HepG2 (cell line): Measurements from ENCODE around the gene SAP25. TPM values are rescaled to one million over a fixed set of nuclear protein-coding genes. Genes with fewer than 3 reads are reported as not detected.
A peak's percentile ranks its signal among the peaks of the same experiment; 100 is the strongest.

ENCODE experiments used
- EZH2 ChIP-seq: conservative IDR thresholded peaks from 2 replicates; pipeline ENCODE4 v1.6.1; 2012; ENCODE audit warnings: mild to moderate bottlenecking, low read depth, low read length, moderate library complexity
- HDAC2 ChIP-seq: sonication (generic); formaldehyde crosslinking; IDR thresholded peaks from 2 replicates; pipeline ENCODE4 v1.4.0; 2020; ENCODE audit warnings: missing genetic modification reagents
- KDM6A ChIP-seq: IDR thresholded peaks from 2 replicates; pipeline ENCODE4 v1.6.1; 2016; ENCODE audit warnings: low read depth
- KLF16 ChIP-seq, 2 experiments: sonication (generic) in 1 of 2; formaldehyde crosslinking in 1 of 2; IDR thresholded peaks; 2 replicates each; pipeline versions ENCODE4 v1.6.1 to v1.8.0; 2016 to 2023; ENCODE audit warnings: missing genetic modification reagents in 2 of 2, missing compliant biosample characterization in 1 of 2
- NFYC ChIP-seq: IDR thresholded peaks from 2 replicates; pipeline ENCODE4 v1.6.1; 2016; ENCODE audit warnings: missing genetic modification reagents, missing compliant biosample characterization
- TEF ChIP-seq: sonication (generic); formaldehyde crosslinking; IDR thresholded peaks from 2 replicates; pipeline ENCODE4 v1.5.0; 2020; ENCODE audit warnings: missing genetic modification reagents
- TFE3 ChIP-seq: IDR thresholded peaks from 2 replicates; pipeline ENCODE4 v1.6.1; 2016
- ZBTB43 ChIP-seq: sonication (generic); formaldehyde crosslinking; conservative IDR thresholded peaks from 2 replicates; pipeline ENCODE4 v1.4.0; 2020; ENCODE audit warnings: missing genetic modification reagents
- ZMAT5 ChIP-seq: sonication (generic); formaldehyde crosslinking; IDR thresholded peaks from 2 replicates; pipeline ENCODE4 v1.5.0; 2020; ENCODE audit warnings: mild to moderate bottlenecking, low read depth, missing genetic modification reagents, borderline replicate concordance
- ZMYM3 ChIP-seq: sonication (generic); formaldehyde crosslinking; IDR thresholded peaks from 2 replicates; pipeline ENCODE4 v1.5.1; 2020; ENCODE audit warnings: mild to moderate bottlenecking, missing genetic modification reagents
- ZNF562 ChIP-seq: sonication (generic); formaldehyde crosslinking; IDR thresholded peaks from 2 replicates; pipeline ENCODE4 v1.8.0; 2022; ENCODE audit warnings: missing genetic modification reagents, borderline replicate concordance
- ZNF883 ChIP-seq: sonication (generic); formaldehyde crosslinking; IDR thresholded peaks from 2 replicates; pipeline ENCODE4 v1.5.1; 2020; ENCODE audit warnings: mild to moderate bottlenecking, missing genetic modification reagents; ENCODE audit errors: not compliant biosample characterization
- polyA plus RNA-seq, 8 experiments: library from polyadenylated mRNA; depleted of rRNA in 3 of 8; stranded (reverse) in 7 of 8; unstranded in 1 of 8; fragments of >200 nt; fragmentation: Illumina TruSeq in 4 of 8; extraction: Trizol in 4 of 8; gene quantifications; 2 replicates each; pipeline versions ENCODE4 v1.2.1 to v1.2.3, GENCODE V29; 2011 to 2016; ENCODE audit warnings: low read depth in 4 of 8, missing spikeins in 1 of 8, mixed read lengths in 1 of 8; ENCODE audit not compliant: insufficient read depth in 1 of 8
- total RNA-seq, 5 experiments: library from RNA; depleted of rRNA; stranded (reverse); fragments of >200 nt; fragmentation: Illumina TruSeq; extraction: Trizol; gene quantifications; 2 replicates each; pipeline ENCODE4 v1.2.3, GENCODE V29; 2016; ENCODE audit warnings: low read depth in 1 of 5
- TF ChIP-seq, protein P1 (sequence below): sonication (generic); formaldehyde crosslinking; conservative IDR thresholded peaks from 2 replicates; pipeline ENCODE4 v1.5.0; 2020; ENCODE audit warnings: missing genetic modification reagents
- TF ChIP-seq, protein P2 (sequence below): sonication (generic); formaldehyde crosslinking; IDR thresholded peaks from 2 replicates; pipeline ENCODE4 v1.5.0; 2020; ENCODE audit warnings: missing genetic modification reagents
- TF ChIP-seq, protein P3 (sequence below): sonication (generic); formaldehyde crosslinking; IDR thresholded peaks from 2 replicates; pipeline ENCODE4 v1.4.0; 2020; ENCODE audit warnings: mild to moderate bottlenecking, missing genetic modification reagents
- TF ChIP-seq, protein P4 (sequence below): sonication (generic); formaldehyde crosslinking; IDR thresholded peaks from 2 replicates; pipeline ENCODE4 v1.5.0; 2020; ENCODE audit warnings: mild to moderate bottlenecking, missing genetic modification reagents
- TF ChIP-seq, protein P5 (sequence below): sonication (generic); formaldehyde crosslinking; IDR thresholded peaks from 2 replicates; pipeline ENCODE4 v1.5.0; 2020; ENCODE audit warnings: missing genetic modification reagents, mild to moderate bottlenecking, borderline replicate concordance

Gene SAP25
- total and polyA plus RNA-seq, 2 of the 13 experiments (the other 11 are each of a cell fraction or from before 2014, with no cell fraction given), result 0.15 to 0.20 TPM

DNA sequence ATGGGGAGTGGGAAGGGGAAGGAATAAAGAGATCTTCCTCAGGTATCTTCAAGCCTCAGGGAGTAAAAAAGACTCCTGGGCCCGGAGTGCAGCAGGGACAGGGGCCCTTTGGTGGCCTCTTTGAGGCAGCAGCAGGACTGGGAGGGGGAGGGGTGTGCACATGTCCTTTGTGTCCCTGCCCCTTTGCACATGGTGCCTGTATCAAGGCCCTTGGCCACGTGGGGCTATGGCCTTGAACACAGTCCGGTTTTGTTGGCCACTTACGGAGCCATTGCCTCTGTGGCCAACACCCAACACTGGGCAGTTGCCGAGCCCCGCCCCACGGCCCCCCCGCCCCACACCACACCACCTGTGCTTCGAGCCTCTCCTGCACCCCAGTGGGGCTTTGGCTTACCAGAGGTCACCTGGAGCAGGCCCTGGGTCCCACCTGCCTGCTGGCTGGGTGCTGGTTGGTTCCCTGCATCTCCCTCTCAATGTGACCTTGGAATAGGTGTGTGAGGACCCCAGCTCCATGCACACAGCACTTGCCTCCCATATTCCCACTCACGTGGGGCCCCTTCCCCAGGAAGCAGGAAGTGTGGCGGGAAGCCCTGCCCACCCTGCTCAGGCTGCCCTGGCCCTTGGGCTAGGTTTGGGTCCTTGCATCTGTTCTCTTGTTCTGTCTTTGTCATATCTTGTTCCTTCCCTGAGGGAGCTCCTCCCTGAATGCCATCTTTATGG lies 5.4 kb downstream of the SAP25 start (continued):
- TF ChIP-seq TEF (no peak), HDAC2 (peak; percentile 61), NFYC (no peak; the same call in 1 of the 2 replicates), TFE3 (CRISPR knock-in tag) (peak; percentile 96), KLF16 (CRISPR knock-in tag; IDR thresholded peaks at IDR 0.05) (peak; percentile 42 to 66; a peak in 2 of 4 replicates), ZMAT5 (peak; percentile 79; the same call in 1 of the 2 replicates), ZMYM3 (no peak; the same call in 1 of the 2 replicates), ZNF562 (CRISPR knock-in tag) (peak; percentile 56; the same call in 1 of the 2 replicates), ZNF883 (no peak), ZBTB43 (CRISPR knock-in tag) (no peak; the same call in 1 of the 2 replicates), EZH2 (no peak), KDM6A (peak; percentile 85; the same call in 1 of the 2 replicates)
- TF ChIP-seq, protein P1, sequence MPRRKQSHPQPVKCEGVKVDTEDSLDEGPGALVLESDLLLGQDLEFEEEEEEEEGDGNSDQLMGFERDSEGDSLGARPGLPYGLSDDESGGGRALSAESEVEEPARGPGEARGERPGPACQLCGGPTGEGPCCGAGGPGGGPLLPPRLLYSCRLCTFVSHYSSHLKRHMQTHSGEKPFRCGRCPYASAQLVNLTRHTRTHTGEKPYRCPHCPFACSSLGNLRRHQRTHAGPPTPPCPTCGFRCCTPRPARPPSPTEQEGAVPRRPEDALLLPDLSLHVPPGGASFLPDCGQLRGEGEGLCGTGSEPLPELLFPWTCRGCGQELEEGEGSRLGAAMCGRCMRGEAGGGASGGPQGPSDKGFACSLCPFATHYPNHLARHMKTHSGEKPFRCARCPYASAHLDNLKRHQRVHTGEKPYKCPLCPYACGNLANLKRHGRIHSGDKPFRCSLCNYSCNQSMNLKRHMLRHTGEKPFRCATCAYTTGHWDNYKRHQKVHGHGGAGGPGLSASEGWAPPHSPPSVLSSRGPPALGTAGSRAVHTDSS (CRISPR knock-in tag), result peak; percentile 94; the same call in 1 of the 2 replicates
- TF ChIP-seq, protein P2, sequence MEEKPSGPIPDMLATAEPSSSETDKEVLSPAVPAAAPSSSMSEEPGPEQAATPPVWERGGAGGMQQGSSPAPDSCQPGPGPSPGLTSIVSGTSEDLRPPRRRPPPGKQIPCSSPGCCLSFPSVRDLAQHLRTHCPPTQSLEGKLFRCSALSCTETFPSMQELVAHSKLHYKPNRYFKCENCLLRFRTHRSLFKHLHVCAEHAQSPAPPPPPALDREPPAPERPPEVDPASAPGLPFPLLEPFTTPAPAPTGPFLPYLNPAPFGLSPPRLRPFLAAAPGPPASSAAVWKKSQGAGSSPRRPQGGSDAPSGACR (CRISPR knock-in tag), result no peak
- TF ChIP-seq, protein P3, sequence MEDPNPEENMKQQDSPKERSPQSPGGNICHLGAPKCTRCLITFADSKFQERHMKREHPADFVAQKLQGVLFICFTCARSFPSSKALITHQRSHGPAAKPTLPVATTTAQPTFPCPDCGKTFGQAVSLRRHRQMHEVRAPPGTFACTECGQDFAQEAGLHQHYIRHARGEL (CRISPR knock-in tag), result peak; percentile 69; the same call in 1 of the 2 replicates
- TF ChIP-seq, protein P4, sequence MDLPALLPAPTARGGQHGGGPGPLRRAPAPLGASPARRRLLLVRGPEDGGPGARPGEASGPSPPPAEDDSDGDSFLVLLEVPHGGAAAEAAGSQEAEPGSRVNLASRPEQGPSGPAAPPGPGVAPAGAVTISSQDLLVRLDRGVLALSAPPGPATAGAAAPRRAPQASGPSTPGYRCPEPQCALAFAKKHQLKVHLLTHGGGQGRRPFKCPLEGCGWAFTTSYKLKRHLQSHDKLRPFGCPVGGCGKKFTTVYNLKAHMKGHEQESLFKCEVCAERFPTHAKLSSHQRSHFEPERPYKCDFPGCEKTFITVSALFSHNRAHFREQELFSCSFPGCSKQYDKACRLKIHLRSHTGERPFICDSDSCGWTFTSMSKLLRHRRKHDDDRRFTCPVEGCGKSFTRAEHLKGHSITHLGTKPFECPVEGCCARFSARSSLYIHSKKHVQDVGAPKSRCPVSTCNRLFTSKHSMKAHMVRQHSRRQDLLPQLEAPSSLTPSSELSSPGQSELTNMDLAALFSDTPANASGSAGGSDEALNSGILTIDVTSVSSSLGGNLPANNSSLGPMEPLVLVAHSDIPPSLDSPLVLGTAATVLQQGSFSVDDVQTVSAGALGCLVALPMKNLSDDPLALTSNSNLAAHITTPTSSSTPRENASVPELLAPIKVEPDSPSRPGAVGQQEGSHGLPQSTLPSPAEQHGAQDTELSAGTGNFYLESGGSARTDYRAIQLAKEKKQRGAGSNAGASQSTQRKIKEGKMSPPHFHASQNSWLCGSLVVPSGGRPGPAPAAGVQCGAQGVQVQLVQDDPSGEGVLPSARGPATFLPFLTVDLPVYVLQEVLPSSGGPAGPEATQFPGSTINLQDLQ (CRISPR knock-in tag), result peak; percentile 96
- TF ChIP-seq, protein P5, sequence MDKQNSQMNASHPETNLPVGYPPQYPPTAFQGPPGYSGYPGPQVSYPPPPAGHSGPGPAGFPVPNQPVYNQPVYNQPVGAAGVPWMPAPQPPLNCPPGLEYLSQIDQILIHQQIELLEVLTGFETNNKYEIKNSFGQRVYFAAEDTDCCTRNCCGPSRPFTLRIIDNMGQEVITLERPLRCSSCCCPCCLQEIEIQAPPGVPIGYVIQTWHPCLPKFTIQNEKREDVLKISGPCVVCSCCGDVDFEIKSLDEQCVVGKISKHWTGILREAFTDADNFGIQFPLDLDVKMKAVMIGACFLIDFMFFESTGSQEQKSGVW, result peak; percentile 82; the same call in 1 of the 2 replicates
